Stomach smooth muscle (tissue), 2 donors: ENCODE data around the gene HMGXB3.

Source experiments
- H3K27ac ChIP-seq: one replicate; pipeline ENCODE4 v1.7.0; 2013; ENCODE audit warnings: mild to moderate bottlenecking, low read length, inconsistent platforms
- H3K27me3 ChIP-seq, 2 donors: one replicate each; pipeline ENCODE4 v1.7.0; 2013; ENCODE audit warnings: low read length in 2 of 2; ENCODE audit not compliant: insufficient read depth in 2 of 2, control insufficient read depth in 1 of 2
- H3K36me3 ChIP-seq, 2 donors: one replicate each; pipeline ENCODE4 v1.7.0; 2013; ENCODE audit warnings: low read length in 2 of 2; ENCODE audit not compliant: control insufficient read depth in 2 of 2, insufficient read depth in 2 of 2
- H3K4me1 ChIP-seq: one replicate; pipeline ENCODE4 v1.7.0; 2013; ENCODE audit warnings: low read length; ENCODE audit not compliant: control insufficient read depth, insufficient read depth
- H3K4me3 ChIP-seq, 2 donors: one replicate each; pipeline ENCODE4 v1.7.0; 2013; ENCODE audit warnings: low read length in 2 of 2
- H3K9ac ChIP-seq, 2 donors: one replicate each; pipeline ENCODE4 v1.7.0; 2013; ENCODE audit warnings: low read length in 2 of 2, mild to moderate bottlenecking in 1 of 2
- H3K9me3 ChIP-seq, 2 donors: one replicate each; pipeline ENCODE4 v1.7.0; 2013; ENCODE audit warnings: low read length in 2 of 2; ENCODE audit not compliant: control insufficient read depth in 2 of 2
- donor health status: healthy.
- donor health status: Pancreatic carcinoma.

Gene HMGXB3

DNA sequence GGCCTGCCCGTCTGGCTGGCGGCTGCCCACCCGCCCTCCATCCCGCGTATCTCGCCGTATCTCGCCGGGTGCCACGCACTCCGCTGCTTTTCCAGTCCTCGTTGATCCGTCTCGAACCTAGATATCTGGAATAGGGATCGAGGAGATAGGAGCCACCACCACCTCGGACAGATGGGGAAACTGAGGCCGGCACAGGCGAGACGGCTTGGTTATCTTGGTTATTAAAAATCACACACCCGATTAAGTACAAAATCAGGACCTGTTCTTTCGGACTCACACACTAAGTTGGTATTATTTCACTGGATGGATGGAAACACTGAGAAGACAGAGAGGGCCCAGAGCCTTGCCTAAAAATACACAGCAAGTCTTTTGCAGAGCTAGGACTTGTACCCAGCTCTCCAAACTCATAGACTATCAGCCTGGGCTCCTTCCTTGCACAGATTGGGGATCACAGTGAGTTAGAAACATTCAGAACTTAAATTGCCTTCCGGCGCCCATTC is 39.3 kb upstream of the HMGXB3 start:
- Histone ChIP-seq H3K4me3 (peak overlapping the region; percentile 76 to 88), H3K9ac (peak overlapping the region; percentile 75 to 86), H3K27ac (peak overlapping the region; percentile 92), H3K9me3 (no peaks in the 10 kb centered on the region), H3K4me1 (peaks cover 15% of the 10 kb centered on the region), H3K27me3 (no peaks in the 10 kb centered on the region), H3K36me3 (no peaks in the 10 kb centered on the region)

DNA sequence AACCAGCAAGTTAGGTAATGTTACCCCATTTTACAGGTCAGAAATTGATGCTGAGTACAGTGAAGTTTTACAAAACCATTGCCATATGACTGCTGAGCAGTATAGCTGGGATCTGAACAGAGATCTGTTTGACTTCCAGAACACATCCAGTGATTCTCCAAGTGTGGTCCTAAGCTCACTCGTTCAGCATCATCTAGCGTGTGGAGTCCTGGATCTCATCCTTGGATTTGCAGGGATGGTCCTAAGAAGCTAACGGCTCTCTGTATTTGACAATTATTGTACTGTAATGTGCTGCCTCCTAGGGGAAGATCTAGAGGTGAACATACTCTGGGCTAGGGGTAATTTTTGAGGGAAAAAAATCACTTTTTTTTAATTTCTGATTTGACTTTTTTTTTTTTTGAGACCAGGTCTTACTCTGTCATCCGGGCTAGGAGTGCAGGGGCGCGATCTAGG is 38.6 kb upstream of the HMGXB3 start:
- Histone ChIP-seq H3K4me3 (no peak overlapping the region), H3K4me1 (peaks cover 15% of the 10 kb centered on the region), H3K9ac (no peak overlapping the region), H3K9me3 (no peaks in the 10 kb centered on the region), H3K27ac (no peak overlapping the region), H3K36me3 (no peaks in the 10 kb centered on the region), H3K27me3 (no peaks in the 10 kb centered on the region)

DNA sequence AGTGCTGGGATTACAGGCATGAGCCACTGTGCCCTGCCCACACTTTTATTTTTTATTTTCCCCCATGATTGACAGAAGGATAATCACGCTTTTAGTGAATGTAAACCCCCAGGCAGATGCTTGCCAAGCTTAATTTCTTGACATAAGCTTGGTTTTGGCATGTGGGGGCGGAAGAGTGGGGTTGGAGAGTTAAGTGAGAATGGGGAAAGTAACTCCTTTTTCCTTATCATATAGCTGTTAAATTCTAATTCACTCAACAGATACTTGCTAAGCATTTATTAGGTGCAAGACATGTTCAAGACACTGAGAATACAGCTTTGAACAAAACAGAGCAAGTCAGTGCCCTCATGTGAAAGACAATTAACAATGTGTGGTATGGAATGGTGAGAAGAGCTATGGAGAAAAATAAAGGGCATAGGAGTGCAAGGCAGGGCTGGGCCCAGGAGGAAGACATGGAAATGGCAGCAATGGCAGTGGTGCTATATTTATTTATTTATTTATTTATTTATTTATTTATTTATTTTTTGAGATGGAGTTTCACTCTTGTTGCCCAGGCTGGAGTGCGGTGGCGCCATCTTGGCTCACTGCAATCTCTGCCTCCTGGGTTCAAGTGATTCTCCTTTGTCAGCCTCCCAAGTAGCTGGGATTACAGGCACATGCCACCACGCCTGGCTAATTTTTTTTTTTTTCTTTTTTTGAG is 37.8 kb upstream of the HMGXB3 start:
- Histone ChIP-seq H3K4me3 (no peak overlapping the region), H3K36me3 (no peaks in the 10 kb centered on the region), H3K4me1 (peaks cover 15% of the 10 kb centered on the region), H3K9me3 (no peaks in the 10 kb centered on the region), H3K27me3 (no peaks in the 10 kb centered on the region), H3K27ac (no peak overlapping the region), H3K9ac (no peak overlapping the region)

DNA sequence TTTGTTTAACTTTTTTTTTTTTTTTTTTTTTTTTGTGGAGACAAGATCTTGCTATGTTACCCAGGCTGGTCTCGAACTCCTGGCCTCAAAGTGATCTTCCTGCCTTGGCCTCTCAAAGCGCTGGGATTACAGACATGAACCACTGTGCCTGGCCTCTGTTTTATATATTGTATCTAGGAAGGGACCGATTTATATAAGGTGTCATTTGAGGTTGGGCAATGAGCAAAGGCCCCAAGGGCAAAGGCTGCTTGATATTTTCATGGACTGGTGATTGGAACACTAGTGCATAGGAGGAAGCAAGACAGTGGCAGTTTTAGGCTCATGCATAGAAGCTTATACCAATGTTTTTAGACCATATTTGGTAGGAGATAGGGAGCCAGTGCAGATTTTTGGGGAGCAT is 36.8 kb upstream of the HMGXB3 start:
- Histone ChIP-seq H3K4me1 (peaks cover 15% of the 10 kb centered on the region), H3K27ac (no peak overlapping the region), H3K27me3 (no peaks in the 10 kb centered on the region), H3K4me3 (no peak overlapping the region), H3K36me3 (no peaks in the 10 kb centered on the region), H3K9me3 (no peaks in the 10 kb centered on the region), H3K9ac (no peak overlapping the region)

DNA sequence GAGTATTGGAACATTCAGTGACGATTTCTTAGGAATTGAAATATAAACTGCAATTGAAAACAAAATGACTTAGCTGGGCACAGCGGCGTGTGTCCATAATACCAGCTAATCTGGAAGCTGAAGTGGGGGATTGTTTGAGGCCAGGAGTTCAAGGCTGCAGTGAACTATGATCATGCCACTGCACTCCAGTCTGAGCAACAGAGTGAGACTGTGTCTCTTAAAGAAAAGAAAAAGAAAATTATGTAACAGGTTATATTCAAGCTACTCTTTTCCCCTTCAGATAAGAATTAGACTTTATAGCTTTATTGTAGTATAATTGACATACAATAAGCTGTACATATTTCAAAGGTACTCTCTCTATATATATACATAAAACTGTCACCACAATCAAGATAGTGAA is 33.6 kb upstream of the HMGXB3 start:
- no peak overlapping the region for H3K9ac ChIP-seq
- no peaks in the 10 kb centered on the region for H3K27me3 ChIP-seq
- no peaks in the 10 kb centered on the region for H3K36me3 ChIP-seq
- no peaks in the 10 kb centered on the region for H3K4me1 ChIP-seq
- no peak overlapping the region for H3K4me3 ChIP-seq
- no peaks in the 10 kb centered on the region for H3K9me3 ChIP-seq
- H3K27ac ChIP-seq = no peak overlapping the region

DNA sequence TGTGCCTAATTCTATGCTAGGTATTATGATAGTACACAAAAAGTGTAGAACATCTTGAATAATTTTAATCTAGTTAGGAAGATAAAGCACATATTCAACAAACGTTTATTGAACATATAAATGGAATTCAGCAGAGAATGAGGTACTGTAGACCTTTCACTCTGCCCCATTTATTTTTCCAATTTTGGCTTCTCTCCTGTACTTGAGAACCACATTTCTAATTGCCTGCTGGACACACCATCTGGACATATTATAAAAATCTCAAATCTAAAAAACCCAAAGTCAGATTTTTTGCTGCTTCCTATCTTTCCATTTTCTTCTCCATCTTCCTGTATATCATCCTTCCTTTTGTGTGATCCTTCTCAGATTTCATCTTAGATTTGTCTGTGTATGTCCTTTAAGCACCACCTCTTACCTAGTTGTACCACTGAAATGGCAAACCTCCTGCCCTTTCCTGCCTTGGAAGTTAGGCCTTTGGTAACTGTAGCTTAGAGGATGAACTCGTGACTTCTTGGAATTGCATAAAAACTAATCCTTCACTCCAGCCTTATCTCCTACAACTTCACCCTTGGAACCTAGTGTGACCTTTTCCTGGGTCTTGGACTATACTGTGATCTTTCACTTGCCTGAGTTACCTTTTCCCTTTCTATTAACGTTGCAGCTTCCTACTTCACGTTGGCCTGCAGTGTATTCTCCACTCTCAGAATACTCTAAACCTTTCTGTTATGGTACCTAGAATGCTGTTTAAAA is 31.2 kb upstream of the HMGXB3 start:
- H3K27me3 ChIP-seq = no peaks in the 10 kb centered on the region
- H3K27ac ChIP-seq = no peak overlapping the region
- no peaks in the 10 kb centered on the region for H3K4me1 ChIP-seq
- H3K36me3 ChIP-seq = no peaks in the 10 kb centered on the region
- no peaks in the 10 kb centered on the region for H3K9me3 ChIP-seq
- H3K4me3 ChIP-seq = no peak overlapping the region
- H3K9ac ChIP-seq = no peak overlapping the region

DNA sequence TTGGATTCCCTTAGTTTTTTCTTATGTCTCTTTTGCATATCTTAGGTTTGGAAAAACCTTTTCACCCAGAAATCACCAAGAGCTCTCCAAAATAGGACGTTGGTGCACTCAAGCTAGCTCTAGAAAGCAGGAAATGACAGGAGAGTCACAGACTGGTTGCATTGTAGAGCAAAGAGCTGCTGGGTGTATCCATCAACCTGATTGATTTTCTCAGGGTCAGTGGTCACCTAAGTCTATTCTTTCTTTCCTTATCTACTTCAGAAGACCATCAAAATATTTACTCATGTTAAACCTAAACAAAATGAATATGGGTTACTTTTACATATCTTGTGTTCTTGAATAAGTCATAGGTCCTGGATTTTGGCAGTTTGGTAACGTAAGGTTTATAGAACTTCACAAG is 25.1 kb upstream of the HMGXB3 start:
- no peak overlapping the region for H3K4me3 ChIP-seq
- H3K9me3 ChIP-seq = no peaks in the 10 kb centered on the region
- no peak overlapping the region for H3K9ac ChIP-seq
- H3K27ac ChIP-seq = no peak overlapping the region
- H3K27me3 ChIP-seq = no peaks in the 10 kb centered on the region
- peaks cover 9 to 10% of the 10 kb centered on the region in 2 donors for H3K36me3 ChIP-seq
- H3K4me1 ChIP-seq = no peaks in the 10 kb centered on the region

DNA sequence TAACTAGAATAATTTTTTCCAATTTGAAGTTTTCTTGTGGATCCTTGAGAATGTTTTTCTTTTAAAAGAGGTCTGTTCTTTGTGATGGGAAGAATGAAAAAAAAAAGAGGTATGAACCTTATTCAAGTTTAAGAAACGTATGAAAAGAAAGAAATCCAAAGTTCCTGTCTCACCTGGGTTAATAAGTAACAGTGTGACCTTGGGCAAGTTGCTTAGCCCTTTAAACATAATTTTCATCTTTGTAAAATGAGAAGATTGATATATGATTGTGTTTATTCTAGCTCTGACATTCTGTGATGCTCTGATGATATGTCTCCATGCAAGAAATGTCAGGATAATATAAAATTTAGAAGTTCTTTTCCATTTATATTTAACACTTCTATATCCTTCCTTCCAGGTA is 20.6 kb upstream of the HMGXB3 start:
- H3K4me3 ChIP-seq = no peak overlapping the region
- no peak overlapping the region for H3K9ac ChIP-seq
- no peak overlapping the region for H3K27ac ChIP-seq
- H3K9me3 ChIP-seq = no peaks in the 10 kb centered on the region
- H3K4me1 ChIP-seq = peaks cover 3% of the 10 kb centered on the region
- H3K27me3 ChIP-seq = no peaks in the 10 kb centered on the region
- H3K36me3 ChIP-seq = peaks cover 11 to 12% of the 10 kb centered on the region in 2 donors

DNA sequence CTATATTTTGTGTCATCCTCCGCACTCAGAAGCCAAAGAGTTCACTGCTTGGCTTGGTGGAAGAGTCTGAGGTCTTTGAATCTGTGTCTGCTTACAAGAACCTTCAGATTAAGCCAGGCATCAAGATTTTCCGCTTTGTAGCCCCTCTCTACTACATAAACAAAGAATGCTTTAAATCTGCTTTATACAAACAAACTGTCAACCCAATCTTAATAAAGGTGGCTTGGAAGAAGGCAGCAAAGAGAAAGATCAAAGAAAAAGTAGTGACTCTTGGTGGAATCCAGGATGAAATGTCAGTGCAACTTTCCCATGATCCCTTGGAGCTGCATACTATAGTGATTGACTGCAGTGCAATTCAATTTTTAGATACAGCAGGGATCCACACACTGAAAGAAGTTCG is 19.3 kb upstream of the HMGXB3 start:
- H3K9me3 ChIP-seq = no peaks in the 10 kb centered on the region
- H3K36me3 ChIP-seq = peaks cover 11% of the 10 kb centered on the region in 2 donors
- H3K4me1 ChIP-seq = peaks cover 3% of the 10 kb centered on the region

DNA sequence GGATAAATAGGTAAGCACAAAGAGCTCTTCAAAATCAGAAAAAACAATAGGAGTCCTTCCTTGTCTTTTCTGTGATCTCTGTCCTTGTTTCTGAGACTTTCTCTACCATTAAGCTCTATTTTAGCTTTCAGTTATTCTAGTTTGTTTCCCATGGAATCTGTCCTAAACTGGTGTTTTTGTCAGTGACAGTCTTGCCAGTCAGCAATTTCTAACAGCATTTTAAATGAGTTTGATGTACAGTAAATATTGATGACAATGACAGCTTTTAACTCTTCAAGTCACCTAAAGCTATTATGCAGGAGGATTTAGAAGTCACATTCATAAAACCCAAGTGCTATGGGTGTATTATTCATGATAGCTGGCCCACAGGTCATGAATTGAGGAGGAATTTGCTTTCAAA is 18.0 kb upstream of the HMGXB3 start:
- no peak overlapping the region for H3K27ac ChIP-seq
- no peaks in the 10 kb centered on the region for H3K27me3 ChIP-seq
- H3K36me3 ChIP-seq = peaks cover 10 to 11% of the 10 kb centered on the region in 2 donors
- peaks cover 3% of the 10 kb centered on the region for H3K4me1 ChIP-seq
- no peak overlapping the region for H3K4me3 ChIP-seq
- H3K9ac ChIP-seq = no peak overlapping the region
- no peaks in the 10 kb centered on the region for H3K9me3 ChIP-seq

More for the DNA sequence above, 19.3 kb upstream of the HMGXB3 start:
- Histone ChIP-seq H3K4me3 (no peak overlapping the region), H3K27me3 (no peaks in the 10 kb centered on the region), H3K27ac (no peak overlapping the region), H3K9ac (no peak overlapping the region)

DNA sequence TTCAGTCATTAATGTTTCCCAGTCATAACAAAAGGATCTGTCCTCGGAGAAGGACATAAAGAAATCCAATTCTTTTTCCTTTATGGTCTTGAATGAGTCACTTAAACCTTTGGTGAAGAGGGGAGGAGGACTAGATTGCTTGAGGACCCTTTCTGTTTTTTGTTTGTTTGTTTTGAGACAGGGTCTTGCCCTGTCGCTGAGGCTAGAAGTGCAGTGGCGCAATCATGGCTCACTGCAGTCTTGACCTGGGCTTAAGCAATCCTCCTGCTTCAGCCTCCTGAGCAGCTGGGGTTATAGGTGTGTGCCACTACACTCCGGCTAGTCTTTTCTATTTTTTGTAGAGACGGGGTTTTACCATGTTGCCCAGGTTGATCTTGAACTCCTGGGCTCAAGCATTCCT is 12.4 kb upstream of the HMGXB3 start:
- H3K27ac ChIP-seq = no peak overlapping the region
- peaks cover 0 to 2% of the 10 kb centered on the region in 2 donors for H3K36me3 ChIP-seq
- H3K9ac ChIP-seq = no peak overlapping the region
- no peaks in the 10 kb centered on the region for H3K4me1 ChIP-seq
- no peaks in the 10 kb centered on the region for H3K9me3 ChIP-seq
- H3K4me3 ChIP-seq = no peak overlapping the region
- H3K27me3 ChIP-seq = no peaks in the 10 kb centered on the region
